GM19351 (cell line): ENCODE data around the gene RNASEH1.

Experiments used
- ATAC-seq: cut with Tn5 transposase; IDR thresholded peaks from one replicate; pipeline ENCODE4 v1.9.1; 2021; ENCODE audit warnings: mild to moderate bottlenecking, moderate library complexity; ENCODE audit not compliant: unreplicated experiment

Gene RNASEH1

DNA sequence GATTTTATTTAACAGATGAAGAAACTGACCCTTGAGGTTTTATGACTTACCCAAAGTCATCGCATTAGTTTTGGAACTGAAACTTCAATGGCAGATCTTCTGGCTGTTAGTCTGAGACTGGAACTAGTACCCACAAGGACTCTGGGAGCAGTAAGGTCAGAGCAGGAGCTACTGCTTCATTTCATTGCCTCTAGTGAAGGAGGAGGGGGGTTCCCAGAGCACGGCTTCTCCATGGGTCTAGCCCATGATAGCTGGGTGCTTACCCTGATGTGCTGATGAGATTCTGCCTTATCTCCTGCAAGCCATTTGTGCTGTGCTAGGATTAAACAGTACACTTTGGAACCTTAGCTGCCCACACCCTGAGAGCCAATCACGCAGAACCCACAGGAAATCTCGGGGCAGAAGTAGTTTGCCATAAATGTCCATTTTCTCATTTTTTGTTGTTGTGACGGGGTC is 5.4 kb upstream of the RNASEH1 start:
- ATAC-seq = peak; percentile 55

- peak; percentile 22 for ATAC-seq
Observed at GRCh38 chr2:3557639-3558204, 411 bp downstream of the RNASEH1 start.

DNA sequence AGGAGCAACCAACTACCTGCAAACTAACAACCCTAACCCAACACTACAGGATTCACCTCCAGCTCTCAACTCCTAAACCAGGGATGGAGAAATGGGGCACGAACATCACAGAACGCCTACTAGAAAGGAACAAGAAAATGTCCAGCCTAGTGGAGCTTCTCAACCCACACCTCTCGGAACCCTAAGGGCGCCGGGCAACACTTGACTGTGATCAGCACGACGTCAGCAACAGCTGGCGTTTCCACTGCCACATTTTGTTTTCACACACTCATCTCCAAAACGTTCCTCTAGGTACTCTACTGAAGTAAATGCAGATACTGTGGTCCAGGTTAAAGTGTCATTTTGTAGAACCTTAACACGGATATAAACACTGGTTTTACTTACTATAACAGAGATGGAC is 4.2 kb downstream of the RNASEH1 start:
- no peak for ATAC-seq

DNA sequence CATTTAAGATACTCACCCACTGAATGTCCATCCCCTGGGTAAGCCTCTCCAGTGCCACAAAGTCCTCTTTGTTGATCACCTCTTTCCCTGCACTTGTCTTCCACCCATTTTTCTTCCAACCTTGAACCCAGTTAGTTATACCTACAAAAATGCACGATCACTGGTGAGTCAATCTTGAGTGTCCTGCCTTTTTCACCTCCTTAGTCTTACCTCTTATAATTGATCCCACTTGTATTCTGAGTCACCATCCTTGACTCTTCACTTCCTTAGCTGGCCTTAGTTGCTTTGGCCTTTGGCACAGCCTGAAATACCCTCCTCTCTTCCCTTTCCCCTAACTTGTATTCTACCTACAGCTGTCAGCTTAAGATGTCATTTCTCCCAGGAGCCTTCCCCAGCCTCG is 10.2 kb downstream of the RNASEH1 start:
- no peak for ATAC-seq

- ATAC-seq = no peak
Observed at GRCh38 chr2:3545788-3546478, 12.2 kb downstream of the RNASEH1 start.

GRCh38 chr2:3543023-3543683 is 15.0 kb downstream of the RNASEH1 start:
- ATAC-seq = no peak

GRCh38 chr2:3542107-3542506 is 16.0 kb downstream of the RNASEH1 start:
- ATAC-seq = no peak

GRCh38 chr2:3539836-3540235 is 18.3 kb downstream of the RNASEH1 start:
- no peak for ATAC-seq

DNA sequence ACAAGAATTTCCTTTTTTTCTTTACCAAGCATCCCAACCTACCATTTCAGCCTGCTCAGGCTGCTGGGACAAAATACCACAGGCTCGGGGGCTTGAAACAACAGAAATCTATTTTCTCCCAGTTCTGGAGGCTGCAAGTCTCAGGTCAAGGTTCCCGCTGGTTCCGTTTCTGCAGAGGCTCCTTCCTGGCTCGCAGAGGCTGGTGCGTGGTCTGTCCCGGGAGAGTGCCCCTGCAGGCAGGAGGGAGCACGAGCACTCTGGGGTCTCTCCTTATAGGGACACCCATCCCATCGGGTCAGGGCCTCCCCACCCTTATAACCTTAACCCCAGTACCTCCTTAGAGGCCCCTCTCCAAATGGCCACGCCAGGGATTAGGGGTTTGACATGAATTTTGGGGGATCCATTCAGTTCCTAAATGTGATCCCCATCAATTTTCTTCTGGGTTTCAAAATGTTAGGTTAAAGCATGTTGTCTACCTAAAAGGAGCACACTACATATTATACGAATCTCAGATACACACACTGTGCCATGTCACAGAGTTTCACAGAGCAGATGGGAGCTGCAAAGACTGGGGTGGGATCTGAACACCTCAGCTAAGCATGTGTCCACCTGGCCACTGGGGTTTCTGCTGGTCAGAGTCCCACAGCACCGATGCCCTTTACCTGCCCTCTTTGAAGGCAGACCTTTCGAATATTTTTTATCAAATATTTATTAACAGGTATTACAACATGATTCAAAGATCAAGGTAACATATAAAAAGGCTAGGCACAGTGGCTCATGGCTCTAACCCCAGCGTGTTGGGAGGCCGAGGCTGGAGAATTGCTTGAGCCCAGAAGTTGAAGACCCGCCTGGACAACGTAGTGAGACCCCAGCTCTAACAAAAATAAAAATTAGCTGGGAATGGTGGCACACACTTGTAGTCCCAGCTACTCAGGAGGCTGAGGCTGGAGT is 21.2 kb downstream of the RNASEH1 start:
- peak; percentile 42 for ATAC-seq

DNA sequence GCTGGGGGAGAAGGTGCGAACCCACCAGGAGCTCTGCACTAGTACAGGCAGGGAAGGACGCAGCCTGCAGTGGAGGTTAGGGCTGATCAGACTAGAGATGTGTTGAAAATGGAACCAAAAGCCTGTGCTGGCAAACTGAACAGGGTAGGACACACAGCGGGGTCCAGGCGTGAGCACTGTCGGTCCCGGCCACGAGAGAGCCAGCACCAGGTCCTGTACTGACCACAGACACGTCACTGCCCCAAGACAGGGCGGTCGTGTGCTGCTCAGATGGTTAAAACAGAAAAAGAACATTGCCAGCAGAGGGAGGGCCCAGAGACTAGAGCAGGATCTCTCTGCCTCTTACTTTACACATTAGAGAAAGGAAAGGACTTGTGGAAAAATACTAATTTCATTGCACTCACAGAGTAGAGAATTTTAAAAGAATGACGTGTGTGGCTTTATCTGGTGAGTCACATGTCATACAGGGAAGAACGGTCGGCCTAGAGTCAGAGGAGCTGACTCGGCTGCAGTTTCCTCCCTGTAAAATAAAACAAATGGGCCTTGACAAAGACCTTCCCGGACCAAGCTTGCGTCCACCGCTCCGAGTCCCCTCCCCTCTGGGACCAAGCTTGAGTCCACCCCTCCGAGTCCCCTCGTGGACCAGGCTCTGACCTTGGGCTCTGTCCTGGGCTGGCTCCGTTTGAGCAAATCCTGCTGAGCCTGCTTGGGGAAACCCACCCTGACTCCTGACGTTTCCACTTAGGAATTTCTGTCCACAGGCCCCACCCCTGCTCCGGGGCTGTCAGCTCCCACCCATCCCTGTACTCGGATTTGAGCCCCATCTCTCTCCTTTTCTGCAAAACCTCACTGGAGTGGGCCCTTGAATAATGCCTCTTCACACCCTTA is 22.1 kb downstream of the RNASEH1 start:
- no peak for ATAC-seq

- ATAC-seq = no peak
Observed at GRCh38 chr2:3535467-3535793, 22.7 kb downstream of the RNASEH1 start.

DNA sequence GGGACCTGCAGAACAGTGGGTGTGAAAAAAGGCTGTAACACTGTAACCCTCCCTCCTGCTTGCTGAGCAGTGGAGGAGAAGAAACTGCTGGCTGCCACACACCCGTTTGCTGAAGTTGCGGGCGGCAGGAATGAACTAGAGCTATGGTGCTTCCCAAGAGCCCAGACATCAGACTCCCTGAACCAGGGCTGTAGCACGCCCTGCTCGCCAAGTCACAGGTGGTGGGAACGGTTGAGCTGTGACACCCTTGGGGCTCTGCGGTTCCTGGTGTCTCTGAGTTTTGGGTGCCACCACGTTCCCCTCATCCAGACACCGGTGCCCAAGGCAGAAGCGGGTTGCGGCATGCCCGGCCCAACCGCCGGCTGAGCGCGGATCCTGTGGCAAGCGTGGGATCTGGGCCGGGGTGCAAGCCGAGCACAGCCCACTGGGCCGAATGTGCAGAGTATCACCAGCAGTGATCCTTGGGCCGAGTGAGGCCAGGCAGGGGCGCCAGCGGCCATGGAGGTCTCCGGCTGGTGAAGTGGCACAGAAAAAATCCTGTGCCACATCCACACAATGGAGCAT is 23.8 kb downstream of the RNASEH1 start:
- ATAC-seq = no peak

GRCh38 chr2:3533836-3534235 is 24.3 kb downstream of the RNASEH1 start:
- ATAC-seq = no peak

GRCh38 chr2:3532941-3533340 is 25.2 kb downstream of the RNASEH1 start:
- ATAC-seq = no peak

DNA sequence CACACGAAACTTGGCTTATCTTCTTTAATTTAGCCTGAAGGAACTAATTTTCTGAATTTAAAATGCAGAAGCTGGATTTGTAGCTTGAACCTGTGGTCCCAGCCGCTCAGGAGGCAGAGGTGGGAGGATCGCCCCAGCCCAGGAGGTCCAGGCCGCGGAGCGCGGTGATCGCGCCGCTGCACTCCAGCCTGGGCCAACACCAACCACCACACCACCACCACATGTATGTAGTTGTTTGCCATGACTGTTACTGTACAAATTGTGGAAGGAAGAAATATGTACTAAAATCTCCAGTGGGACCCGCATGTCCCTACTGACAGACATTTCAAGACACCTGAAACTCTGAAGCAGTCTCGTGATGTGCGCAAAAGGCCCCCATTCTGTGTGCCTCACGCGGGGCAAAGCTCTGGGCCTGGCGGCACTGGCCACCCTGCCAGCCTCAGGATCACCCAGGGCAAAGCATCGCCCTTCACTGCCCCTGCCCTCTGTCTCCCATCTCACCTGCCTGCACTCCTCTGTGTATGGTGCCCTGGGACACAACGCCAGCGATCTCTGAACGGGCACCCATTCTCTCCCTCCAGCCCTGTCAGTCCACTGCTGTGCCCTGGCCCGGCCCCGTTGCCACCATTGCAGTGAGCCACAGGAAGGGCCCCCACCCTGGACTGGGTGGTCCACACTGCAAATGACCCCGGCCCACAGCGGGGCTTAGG is 28.7 kb downstream of the RNASEH1 start:
- ATAC-seq = no peak

DNA sequence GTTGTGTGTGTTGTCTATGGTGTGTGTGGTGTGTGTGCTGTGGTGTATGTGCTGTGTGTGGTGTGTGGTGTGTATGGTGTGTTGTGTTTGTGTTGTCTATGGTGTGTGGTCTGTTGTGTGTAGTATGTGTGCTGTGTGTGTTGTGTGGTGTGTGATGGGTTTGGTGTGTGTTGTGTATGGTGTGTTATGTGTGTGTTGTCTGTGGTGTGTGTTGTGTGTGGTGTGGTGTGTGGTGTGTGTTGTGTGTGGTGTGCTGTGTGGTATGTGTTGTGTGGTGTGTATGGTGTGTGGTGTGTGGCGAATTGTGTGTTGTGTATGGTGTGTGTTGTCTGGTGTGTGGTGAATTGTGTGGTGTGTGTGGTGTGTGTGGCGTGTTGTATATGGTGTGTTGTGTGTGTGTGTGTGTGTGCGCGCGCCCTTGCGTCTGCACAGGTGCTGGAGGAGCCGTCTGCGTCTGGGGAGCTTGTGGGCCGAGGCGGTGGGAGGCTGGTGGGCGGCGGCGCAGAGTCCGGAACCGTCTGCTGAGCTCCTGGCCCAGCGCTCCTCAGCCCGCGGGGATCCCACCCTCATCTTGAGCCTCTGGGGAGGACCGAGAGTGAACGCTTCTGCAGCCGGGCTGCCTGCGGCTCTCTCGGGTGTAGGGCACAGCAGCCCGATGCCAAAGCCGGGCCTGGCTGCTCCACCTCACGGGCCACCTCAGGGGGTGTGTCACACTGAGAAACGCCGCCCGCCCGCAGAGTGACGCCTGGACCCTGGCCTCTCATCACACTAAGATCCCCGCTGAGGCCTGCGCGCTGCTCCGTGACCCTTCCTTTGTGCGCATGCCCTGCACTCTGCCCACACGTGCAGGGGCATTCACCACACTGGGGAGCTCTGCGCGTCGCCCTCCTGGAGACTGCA is 30.0 kb downstream of the RNASEH1 start:
- no peak for ATAC-seq

DNA sequence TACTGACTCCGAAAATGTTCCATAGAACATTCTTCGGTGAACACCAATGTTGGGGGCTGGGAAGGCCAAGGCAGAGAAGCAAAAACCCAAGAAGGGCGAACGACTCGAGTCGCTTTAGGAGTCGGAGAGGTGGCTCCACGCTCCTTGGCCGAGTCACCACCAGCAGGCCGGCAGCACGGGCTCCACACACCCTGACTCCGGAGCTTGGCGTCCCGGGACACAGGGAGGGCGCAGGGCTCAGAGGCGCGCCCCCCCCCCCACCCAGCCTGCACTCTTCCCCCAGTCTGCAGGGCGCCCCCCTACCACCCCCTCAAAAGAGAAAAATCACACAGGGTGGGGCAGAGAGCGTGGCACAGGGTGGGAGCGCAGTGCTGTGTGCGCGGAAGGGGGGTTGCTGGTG is 31.3 kb downstream of the RNASEH1 start:
- no peak for ATAC-seq

- no peak for ATAC-seq
Observed at GRCh38 chr2:3523551-3524041, 34.5 kb downstream of the RNASEH1 start.
